Tibial nerve (tissue), 4 donors: ENCODE measurements around the gene KCNJ18. TPM values are rescaled to one million over a fixed set of nuclear protein-coding genes. Genes with fewer than 3 reads are reported as not detected.
"Not testable (repeated sequence)": the region's sequence is repeated elsewhere in the genome, so short reads cannot be mapped to it uniquely, and the experiment has no call there.

ENCODE experiments used
- DNase-seq, 2 donors: peaks; one replicate each; pipeline ENCODE4 v3.0.0-alpha.2; 2019; ENCODE audit warnings: low spot score in 2 of 2
- H3K27ac ChIP-seq, 4 donors: fragments of 200-600 bp; sonication (generic) in 3 of 4; one replicate each; pipeline ENCODE4 v1.5.1; 2017 to 2019; ENCODE audit warnings: mild to moderate bottlenecking in 1 of 4
- H3K27me3 ChIP-seq, 2 donors: fragments of 200-600 bp; sonication (generic) in 1 of 2; one replicate each; pipeline versions ENCODE4 v1.5.1 to v1.6.0; 2017 to 2019
- H3K36me3 ChIP-seq, 3 donors: fragments of 200-600 bp; sonication (generic); one replicate each; pipeline ENCODE4 v1.5.1; 2018 to 2019
- H3K4me1 ChIP-seq, 4 donors: fragments of 200-600 bp; sonication (generic) in 3 of 4; one replicate each; pipeline ENCODE4 v1.5.1; 2017 to 2019
- H3K4me3 ChIP-seq, 4 donors: fragments of 200-600 bp; sonication (generic) in 3 of 4; one replicate each; pipeline ENCODE4 v1.5.1; 2017 to 2019; ENCODE audit warnings: mild to moderate bottlenecking in 1 of 4, moderate library complexity in 1 of 4
- H3K9me3 ChIP-seq, 4 donors: fragments of 200-600 bp; sonication (generic) in 3 of 4; one replicate each; pipeline ENCODE4 v1.5.1; 2017 to 2019
- CTCF ChIP-seq, 5 experiments: fragments of 200-600 bp in 3 of 5; fragments of 450-650 bp in 2 of 5; sonication (generic) in 3 of 5; IDR thresholded peaks; one replicate each; pipeline ENCODE4 v1.5.1; 2016 to 2019; ENCODE audit warnings: antibody characterized with exemption in 5 of 5, mild to moderate bottlenecking in 3 of 5, moderate library complexity in 2 of 5
- EP300 ChIP-seq, 2 donors: sonication (generic); formaldehyde crosslinking; IDR thresholded peaks; one replicate each; pipeline ENCODE4 v1.6.1; 2017; ENCODE audit warnings: antibody characterized with exemption in 2 of 2, mild to moderate bottlenecking in 1 of 2
- POLR2A ChIP-seq, 2 donors: fragments of 450-650 bp; IDR thresholded peaks; one replicate each; pipeline ENCODE4 v1.6.1; 2017; ENCODE audit warnings: antibody characterized with exemption in 2 of 2, mild to moderate bottlenecking in 2 of 2, moderate library complexity in 2 of 2
- WGBS, 2 donors: methylation state at CpG; one replicate each; pipeline ENCODE4 v1.1.5; 2018; 5-methylcytosine and 5-hydroxymethylcytosine counted together
- total RNA-seq, 4 donors: library from RNA; depleted of rRNA; stranded (reverse); fragments of >200 nt; gene quantifications; one replicate each; pipeline ENCODE4 v1.1.0, GENCODE V29; 2016

KCNJ18 gene
- total RNA-seq, 4 donors from 2014 or later = not detected

- WGBS, 2 donors = 63 to 64% methylated on average over 10 to 13 of the region's 13 CpGs
Observed at GRCh38 chr17:21742326-21742725, 50.0 kb downstream of the KCNJ18 start.

GRCh38 chr17:21744151-21744550, 51.8 kb downstream of the KCNJ18 start:
- not testable (repeated sequence) for DNase-seq, H3K27ac ChIP-seq, H3K4me1 ChIP-seq, H3K4me3 ChIP-seq, H3K9me3 ChIP-seq, H3K27me3 ChIP-seq, H3K36me3 ChIP-seq
- WGBS, 2 donors = 63% methylated on average over 3 of the region's 3 CpGs; no CpG with 5 or more reads in 1 of the 2 donors

More at GRCh38 chr17:21742326-21742725, 50.0 kb downstream of the KCNJ18 start:
- no peak for DNase-seq
- no peaks in the 10 kb centered on the region for H3K36me3 ChIP-seq
- no peaks in the 10 kb centered on the region for H3K27me3 ChIP-seq
- no peaks in the 10 kb centered on the region for H3K4me1 ChIP-seq
- TF ChIP-seq EP300 (IDR thresholded peaks at IDR 0.05) (no peak), CTCF (IDR thresholded peaks at IDR 0.05) (no peak), POLR2A (IDR thresholded peaks at IDR 0.05) (no peak)
- H3K27ac ChIP-seq = no peak overlapping the region
- H3K9me3 ChIP-seq = no peaks in the 10 kb centered on the region
- no peak overlapping the region for H3K4me3 ChIP-seq

- not testable (repeated sequence) for H3K27ac ChIP-seq, H3K36me3 ChIP-seq, H3K4me3 ChIP-seq, DNase-seq, H3K4me1 ChIP-seq, H3K9me3 ChIP-seq, H3K27me3 ChIP-seq
- WGBS, 2 donors = no CpG with 5 or more reads among the region's 9 CpGs
Observed at GRCh38 chr17:21744621-21745020, 52.3 kb downstream of the KCNJ18 start.

GRCh38 chr17:21745385-21746054, 53.2 kb downstream of the KCNJ18 start:
- H3K9me3 ChIP-seq, H3K27me3 ChIP-seq, DNase-seq, H3K36me3 ChIP-seq, H3K27ac ChIP-seq, H3K4me1 ChIP-seq, H3K4me3 ChIP-seq: not testable (repeated sequence)
- 62 to 70% methylated on average over 7 of the region's 7 CpGs for WGBS, 2 donors

GRCh38 chr17:21746415-21746814, 54.1 kb downstream of the KCNJ18 start:
- WGBS, 2 donors = 80 to 83% methylated on average over 1 to 3 of the region's 3 CpGs
- not testable (repeated sequence) for H3K36me3 ChIP-seq, H3K27me3 ChIP-seq, H3K4me3 ChIP-seq, DNase-seq, H3K27ac ChIP-seq, H3K4me1 ChIP-seq
- H3K9me3 ChIP-seq = peaks cover 0 to 12% (median 0%) of the 10 kb centered on the region in 4 donors

GRCh38 chr17:21747195-21747915, 55.0 kb downstream of the KCNJ18 start:
- not testable (repeated sequence) for H3K36me3 ChIP-seq, H3K27me3 ChIP-seq, H3K4me1 ChIP-seq, H3K4me3 ChIP-seq, H3K27ac ChIP-seq, DNase-seq
- 83 to 89% methylated on average over 8 of the region's 8 CpGs for whole genome bisulfite sequencing, 2 donors
- peaks cover 0 to 12% (median 0%) of the 10 kb centered on the region in 4 donors for H3K9me3 ChIP-seq

- H3K27me3 ChIP-seq, DNase-seq, H3K36me3 ChIP-seq, H3K4me3 ChIP-seq, H3K27ac ChIP-seq, H3K4me1 ChIP-seq: not testable (repeated sequence)
- peaks cover 0 to 12% (median 0%) of the 10 kb centered on the region in 4 donors for H3K9me3 ChIP-seq
- 58 to 74% methylated on average over 5 of the region's 5 CpGs for WGBS, 2 donors
Observed at GRCh38 chr17:21748686-21749085, 56.4 kb downstream of the KCNJ18 start.

- H3K4me3 ChIP-seq, H3K27me3 ChIP-seq, H3K36me3 ChIP-seq, H3K27ac ChIP-seq, H3K4me1 ChIP-seq, DNase-seq: not testable (repeated sequence)
- H3K9me3 ChIP-seq = peaks cover 0 to 12% (median 0%) of the 10 kb centered on the region in 4 donors
- 76 to 80% methylated on average over 8 of the region's 15 CpGs for WGBS, 2 donors
Observed at GRCh38 chr17:21749696-21750531, 57.6 kb downstream of the KCNJ18 start.

- WGBS, 2 donors = 45 to 47% methylated on average over 2 of the region's 2 CpGs
- not testable (repeated sequence) for H3K27ac ChIP-seq, DNase-seq, H3K4me1 ChIP-seq, H3K27me3 ChIP-seq, H3K36me3 ChIP-seq, H3K4me3 ChIP-seq
- H3K9me3 ChIP-seq = peaks cover 0 to 12% (median 0%) of the 10 kb centered on the region in 4 donors
Observed at GRCh38 chr17:21751111-21751510, 58.8 kb downstream of the KCNJ18 start.
